GM21381 (cell line): ENCODE data around the gene C4orf17.

Source experiments
- ATAC-seq: cut with Tn5 transposase; IDR thresholded peaks from one replicate; pipeline ENCODE4 v1.9.1; 2021; ENCODE audit warnings: mild to moderate bottlenecking, moderate library complexity; ENCODE audit not compliant: unreplicated experiment

C4orf17 gene

DNA sequence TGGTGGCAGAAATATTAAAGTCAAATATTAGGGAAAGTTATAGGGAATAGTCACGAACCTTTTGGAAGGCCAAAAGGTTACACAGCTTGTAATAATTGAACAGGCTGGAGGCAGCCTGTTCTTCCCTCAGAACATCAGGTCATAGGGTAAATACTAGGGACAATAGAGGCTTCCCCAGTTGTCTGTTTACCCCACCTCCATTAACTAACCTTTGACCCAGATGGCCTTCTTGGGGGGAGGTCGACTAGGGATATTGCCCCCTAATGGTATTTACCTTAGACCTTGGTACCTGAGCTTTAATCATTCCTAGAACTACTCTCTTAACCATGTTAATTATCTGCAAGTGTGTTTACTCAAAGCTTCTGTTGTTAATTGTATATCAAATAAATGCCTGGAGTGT is 26.0 kb downstream of the C4orf17 start:
- ATAC-seq: no peak

DNA sequence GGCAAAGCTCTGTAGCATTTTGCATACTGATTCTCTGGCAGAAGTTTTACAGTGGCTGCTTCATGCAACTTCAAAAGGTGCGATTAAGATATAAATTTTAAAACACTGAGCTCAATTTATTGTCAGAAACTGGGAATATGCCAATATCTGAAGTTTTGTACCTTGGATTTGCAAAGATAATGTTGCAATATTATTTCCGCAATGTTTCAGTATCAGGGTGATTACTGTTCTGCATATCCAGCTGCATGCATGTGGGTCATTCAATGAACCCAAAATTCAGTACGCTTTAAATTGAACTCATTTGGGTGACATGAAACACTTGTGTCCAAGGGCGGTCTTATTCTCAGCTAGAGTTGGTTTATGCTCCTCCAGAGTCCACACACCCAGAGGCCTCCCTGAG is 26.9 kb downstream of the C4orf17 start:
- no peak for ATAC-seq

DNA sequence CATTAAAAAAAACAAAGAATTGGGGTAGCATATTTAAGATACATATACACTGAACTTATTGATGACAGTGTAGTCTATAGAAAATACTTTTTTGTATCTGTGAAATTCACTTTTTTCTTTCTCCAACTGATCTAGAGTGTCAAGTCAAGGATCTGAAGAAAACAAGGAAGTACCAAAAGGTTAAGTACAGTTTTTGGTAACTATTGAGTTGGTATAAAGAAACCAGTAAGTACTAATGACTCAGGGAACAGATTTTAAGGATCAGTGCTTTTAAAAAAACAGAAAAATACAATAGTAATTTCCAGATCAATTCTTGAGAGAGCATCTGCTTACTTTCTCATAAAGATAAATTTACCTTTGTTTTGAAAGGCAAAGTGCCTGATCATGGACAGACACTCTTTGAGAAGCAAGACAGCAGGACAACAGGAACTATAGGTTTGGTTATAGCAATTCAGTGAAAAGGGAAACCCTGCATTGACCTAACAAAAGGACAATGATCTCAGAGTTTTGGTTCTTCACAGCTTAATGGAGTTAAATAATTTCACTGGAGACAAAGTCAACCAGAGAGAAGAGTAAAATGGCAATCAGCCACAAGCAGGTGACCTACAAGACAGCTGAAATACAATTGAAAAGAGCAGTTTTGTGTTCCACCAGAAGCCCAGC is 29.6 kb downstream of the C4orf17 start:
- no peak for ATAC-seq

DNA sequence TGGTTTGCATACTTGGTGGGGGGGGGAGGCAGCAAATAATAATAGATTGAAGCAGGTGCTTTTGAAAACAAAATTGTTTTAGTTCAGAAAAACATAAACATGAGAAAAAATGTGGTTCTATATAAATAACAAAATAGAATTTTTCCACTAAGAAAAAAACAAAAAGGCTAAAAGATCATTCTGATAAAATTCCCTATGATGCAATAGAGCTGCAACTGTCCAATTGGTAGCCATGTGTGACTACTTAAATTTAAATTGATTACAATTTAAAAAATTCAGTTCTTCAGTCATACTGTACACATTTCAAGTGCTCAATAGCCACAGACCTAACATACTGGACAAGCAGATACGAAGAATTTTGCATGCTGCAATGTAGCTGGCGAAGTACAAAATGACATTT is 42.1 kb downstream of the C4orf17 start:
- no peak for ATAC-seq

DNA sequence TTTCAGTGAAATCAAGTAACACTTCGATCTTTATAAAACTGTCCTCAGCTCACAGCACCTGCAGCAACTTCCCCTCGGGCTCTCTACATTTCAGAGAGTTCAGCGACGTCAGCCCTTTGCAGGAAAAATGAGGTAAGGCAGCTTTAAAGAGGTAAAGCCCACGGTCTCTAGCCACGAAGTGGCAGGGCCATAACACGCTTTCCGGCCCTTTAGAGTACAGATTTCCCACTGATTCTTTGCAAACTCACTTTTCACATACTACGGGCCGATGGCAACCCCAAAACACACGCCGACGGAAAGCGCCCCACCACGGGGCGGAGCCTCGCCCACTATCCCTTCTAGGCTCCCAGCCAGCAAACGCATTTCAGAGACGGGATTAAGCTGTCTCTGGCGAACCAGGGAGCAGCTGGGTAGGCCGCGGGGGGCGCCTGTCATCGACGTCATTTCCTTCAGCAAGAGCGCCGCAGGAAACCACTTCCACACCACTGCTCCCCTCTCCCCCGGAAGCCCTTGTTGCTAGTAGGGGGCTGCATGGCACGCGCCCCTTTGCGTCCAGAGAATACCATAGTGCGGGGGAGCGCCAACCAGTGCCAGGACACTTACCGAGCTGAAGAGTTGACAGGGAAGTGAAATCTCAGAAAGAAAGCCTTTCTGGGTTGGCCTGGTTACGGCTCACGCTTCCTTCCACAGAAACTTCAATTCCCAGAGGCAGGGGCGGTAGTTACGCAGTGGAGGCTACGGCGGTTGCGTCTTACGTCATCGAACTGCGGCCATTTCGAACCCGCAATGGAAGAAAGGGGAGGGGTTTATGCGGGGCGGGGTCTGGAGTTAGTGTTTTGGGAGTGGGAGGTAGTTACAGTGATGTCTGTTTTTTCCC is 52.7 kb downstream of the C4orf17 start, which contains the start of gene TRMT10A:
Gene TRMT10A, minus strand, starts transcription at position 730 of the 877 bp plus-strand sequence. CDS start 4,701 bp downstream, outside the sequence.
- peak; percentile 94 for ATAC-seq

DNA sequence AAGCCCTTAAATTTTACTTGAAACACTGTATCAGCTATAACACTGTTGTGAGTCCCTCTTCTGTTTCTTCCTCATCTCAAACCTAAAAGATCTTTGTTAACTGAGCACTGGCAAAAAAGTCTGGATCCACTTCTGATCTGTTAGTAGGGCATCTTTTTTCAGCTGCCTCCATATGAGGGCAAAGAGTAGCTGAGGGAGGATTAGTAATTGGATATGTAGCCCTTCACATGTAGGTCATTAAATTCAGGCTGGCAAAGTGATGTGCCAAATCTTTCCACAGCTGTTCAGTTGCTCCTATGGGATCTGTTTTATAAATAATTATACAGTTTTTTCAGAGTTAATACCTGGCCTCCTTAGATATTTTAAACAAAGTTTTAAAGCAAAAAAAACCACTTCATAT is 54.1 kb downstream of the C4orf17 start:
- no peak for ATAC-seq

DNA sequence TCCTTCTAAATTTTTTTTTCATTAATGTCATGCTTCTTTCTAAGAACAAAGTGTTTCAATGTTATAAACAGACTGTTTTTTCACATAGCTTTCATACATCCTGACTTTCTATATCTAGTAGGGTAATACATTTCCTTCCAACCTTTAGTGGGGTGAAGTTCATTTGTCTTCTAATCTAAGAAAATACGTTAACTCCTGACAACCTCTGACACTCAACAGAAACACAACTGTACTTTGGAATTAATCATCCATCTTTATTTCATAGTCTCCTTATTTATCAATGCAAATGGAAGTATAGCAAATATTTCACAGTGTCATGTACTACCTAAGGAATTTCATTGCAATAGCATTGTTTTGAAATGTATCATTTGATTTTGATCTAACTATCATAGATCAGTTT is 61.1 kb downstream of the C4orf17 start:
- ATAC-seq: no peak

DNA sequence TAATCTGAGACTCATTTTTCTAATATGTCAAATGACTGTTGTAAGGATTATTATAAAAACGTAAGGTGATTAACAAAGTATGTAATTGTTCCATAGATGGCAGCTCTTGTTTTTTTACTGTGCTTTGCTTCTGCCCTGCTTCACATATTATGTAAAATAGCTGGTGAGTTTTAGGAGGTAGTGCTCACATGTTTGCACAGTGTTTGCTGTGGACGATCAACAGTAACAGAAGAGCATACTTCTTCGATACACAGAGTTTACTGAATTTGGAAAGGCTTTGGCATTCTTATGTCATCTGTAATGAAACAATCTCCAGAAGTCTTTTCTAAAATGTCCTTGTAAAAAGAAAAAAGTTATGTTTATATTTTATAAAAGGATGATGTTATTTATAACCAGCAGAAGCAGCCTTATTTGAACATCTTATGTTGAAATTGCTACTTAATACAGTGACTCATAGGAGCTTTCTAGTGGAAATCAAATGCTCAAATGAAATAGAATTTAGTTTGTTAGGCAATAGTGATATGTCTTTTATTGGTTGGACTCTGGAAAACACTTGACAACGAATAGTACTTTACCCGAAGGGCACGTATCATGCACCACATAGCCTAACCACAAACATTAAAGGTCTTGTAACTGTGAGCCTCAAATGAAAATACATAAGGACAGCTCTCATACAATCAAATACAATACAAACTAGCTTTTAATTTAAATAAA is 61.9 kb downstream of the C4orf17 start:
- no peak for ATAC-seq

DNA sequence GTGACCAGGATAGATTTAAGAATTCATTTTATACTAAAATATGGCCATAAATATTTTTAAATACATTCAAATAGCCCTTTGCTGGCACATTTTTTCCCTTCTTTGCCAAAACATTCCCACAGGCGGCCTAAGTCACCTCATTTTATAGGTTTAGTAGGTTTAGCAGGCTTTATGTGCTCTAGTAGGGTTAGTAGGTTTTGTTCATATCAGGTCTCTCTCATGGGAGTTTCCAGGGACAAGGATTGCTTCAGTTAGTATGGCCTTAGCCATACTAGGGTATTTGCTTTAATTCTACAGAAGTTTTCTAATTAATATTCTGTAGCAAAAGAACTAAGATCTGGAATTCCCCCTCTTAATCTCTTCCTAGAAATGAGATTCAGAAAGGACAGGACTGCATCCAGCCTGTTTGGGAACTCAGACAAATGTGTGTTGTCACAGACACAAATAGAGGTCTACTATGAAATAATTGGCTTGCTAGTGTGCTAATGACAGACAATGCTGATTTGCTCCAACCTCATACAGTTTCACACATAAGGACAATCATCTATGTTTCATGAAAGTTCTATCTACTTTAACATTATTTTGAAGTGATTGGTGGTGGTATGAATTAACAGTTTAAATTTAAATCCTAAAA is 63.0 kb downstream of the C4orf17 start:
- ATAC-seq: no peak

DNA sequence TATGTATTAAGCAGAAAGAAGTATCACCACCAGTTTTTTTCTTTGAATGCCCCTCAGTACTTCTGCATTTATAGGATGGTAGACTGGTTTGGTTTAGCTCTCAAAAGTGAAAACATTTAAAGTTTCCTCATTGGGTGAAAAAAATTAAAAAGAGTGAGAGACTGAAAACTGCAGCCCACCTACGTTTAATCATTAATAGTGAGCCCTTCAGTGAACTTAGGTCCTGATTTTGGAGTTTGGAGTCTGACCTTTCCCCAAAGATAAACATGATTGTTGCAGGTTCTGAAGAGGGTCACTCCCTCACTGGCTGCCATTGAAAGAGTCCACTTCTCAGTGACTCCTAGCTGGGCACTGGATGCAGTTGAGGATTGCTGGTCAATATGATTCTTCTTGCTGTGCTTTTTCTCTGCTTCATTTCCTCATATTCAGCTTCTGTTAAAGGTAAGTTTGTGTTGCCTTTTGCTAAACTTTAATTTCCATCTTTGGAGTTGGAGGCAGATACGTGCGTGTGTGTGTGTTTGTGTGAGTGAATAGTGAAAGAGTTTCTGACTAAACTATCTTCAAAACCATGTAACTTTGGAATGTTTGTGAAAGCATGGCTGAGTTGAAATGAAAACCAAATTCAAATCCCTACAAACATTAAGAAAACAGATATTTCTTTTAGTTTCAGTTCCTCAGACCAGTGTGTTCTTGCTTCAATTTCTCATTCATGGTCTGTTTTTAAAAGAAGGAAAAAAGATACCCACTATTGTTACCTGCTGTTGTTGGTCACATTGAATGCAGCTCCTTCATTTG is 63.9 kb downstream of the C4orf17 start, which contains the start of gene MTTP:
Gene MTTP, plus strand, starts transcription at position 295 of the 795 bp plus-strand sequence. Its CDS starts 86 bp downstream, at position 381.
- ATAC-seq: peak; percentile 66

DNA sequence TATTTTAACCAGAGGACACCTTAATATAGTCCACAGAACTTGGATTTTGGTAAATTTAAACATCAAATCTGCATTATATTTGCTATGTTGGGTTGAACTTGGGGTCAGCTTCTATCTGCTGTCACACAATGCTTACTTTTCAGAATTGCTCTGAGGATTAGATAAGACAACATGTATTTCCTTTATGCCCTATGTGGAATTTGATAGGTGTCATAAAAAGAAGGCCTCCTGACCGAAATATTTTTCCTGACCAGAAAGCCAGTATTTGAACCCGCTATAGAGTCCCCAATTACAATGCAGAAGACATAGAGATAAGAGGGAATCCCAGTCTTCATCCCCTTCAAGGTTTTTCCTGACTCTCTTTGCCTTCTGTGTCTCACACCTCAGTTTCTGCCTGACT is 67.9 kb downstream of the C4orf17 start:
- no peak for ATAC-seq

DNA sequence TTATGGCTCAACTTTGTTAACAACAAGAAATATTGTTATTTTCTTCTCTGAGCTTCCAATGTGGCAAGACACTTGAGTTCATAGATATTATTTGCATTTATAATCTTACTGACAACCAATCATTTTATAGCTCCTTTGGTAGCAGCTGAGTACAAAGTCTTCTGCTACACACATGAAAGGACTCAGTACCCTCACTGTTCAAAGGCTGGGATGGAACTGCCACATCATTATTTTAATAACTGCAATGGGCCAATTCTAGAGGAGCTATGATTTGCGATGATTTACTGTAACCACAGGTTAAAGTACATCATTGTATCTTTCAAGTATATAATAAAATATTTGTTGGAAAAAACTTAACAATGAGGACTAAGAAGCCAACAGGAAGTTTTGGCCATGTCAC is 74.7 kb downstream of the C4orf17 start:
- ATAC-seq: no peak

DNA sequence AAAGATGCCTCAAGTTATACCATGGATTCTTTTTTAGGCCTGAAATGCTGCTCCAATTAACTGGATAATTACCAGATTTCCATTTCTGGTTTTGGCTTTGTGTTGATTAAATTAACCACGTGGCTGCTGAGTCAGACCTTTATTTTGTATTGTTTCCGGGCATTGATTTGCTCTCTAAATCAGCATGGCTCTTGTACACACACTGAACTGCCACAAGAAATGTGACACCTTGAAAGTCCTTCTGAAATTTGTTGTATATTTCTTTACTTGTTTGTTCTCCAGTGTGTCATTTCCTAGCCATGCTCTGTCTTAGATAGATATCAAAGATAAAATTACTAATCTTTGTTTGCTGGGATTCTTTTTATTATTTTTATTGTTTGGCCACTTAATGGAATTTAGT is 75.5 kb downstream of the C4orf17 start:
- ATAC-seq: no peak

DNA sequence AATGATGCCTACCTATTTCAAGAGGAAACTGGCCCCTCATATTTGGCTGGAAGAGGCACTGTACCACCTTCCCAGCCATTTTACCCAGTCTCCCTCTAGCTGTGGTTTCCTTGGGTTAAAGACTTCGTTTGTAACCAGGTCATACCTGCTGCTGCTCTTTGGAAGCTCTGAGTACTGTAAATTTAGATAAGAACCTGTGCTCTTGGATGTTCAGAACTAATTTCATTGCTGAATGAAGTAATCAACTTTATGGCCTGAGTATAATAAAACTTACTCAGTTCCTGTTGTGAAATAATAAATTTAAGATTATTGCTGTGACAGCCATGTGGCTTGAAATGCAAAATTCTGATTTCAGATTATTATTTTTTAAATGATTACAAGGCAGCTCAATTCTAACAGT is 76.0 kb downstream of the C4orf17 start:
- ATAC-seq: no peak

DNA sequence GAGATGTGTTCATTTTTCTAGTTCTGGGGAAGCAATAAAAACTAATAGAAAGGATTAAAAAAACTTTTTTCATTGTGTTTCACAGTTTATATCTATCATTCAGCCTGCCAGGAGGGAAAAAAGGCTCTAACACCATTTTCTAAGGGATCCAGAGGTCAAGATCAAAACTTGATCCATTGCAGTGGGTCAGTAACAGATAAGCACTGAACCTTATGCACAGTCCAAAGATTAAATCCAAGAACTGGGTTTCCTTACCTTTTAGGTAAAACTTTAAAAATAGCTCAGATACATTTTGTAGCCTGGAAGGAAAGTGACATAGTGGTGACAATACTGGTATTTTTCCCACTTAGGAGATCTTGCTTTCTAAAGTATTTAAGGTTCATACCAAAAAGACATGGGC is 76.5 kb downstream of the C4orf17 start:
- ATAC-seq: no peak

DNA sequence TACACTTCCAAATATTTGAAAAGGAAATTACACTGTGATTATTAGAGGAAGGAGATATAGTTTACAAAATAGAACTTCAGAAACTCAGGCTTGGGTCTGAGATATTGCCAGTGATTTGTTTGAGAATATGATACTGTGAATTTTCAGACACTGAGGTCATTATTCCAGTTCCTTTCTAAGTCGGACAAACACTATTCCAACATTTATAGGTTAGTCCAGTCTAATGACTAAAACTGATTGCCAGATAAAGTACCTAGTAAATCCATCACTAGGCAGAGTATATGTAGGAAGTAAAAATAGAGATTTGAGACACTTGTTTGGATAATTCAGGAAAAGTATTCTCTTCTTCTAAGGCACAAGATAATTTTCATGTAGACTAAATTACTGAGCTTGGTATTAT is 77.0 kb downstream of the C4orf17 start:
- no peak for ATAC-seq

DNA sequence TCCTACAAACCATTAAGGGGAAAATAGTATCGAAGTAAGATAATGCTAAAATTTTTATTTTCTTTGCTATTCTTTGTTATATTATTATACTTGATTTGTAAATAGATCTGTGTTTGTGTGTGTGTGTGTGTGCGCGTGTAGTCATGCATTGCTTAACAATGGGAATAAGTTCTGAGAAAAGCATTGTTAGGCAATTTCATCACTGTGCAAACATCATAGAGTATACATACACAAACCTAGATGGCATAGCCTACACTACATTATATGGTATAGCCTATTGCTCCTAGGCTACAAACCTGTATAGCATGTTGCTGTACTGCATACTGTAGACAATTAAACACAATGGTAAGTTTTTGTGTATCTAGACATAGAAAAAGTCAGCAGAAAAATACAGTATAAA is 80.9 kb downstream of the C4orf17 start:
- no peak for ATAC-seq
